Left colon (tissue), 2 donors: Measurements from ENCODE around the gene RBM39. TPM values are rescaled to one million over a fixed set of nuclear protein-coding genes. Genes with fewer than 3 reads are reported as not detected.
"Not testable (repeated sequence)": the region's sequence is repeated elsewhere in the genome, so short reads cannot be mapped to it uniquely, and the experiment has no call there.

Experiments
- ATAC-seq: fragments of 200-7000 bp; cut with Tn5 transposase; one replicate; pipeline ENCODE4 v1.9.1; 2020; ENCODE audit warnings: mild to moderate bottlenecking, moderate library complexity
- DNase-seq, 2 donors: peaks; one replicate each; pipeline ENCODE4 v3.0.0-alpha.2; 2020
- intact Hi-C, 2 donors: fragments of 100-400 bp; cut with DNase I in 1 of 2; cut with micrococcal nuclease in 1 of 2; formaldehyde crosslinking; loops; one replicate each; pipeline versions ENCODE4 v1.11.2 to v1.14.0; 2022; cut with DNase I, micrococcal nuclease
- total RNA-seq, 2 donors: library from RNA; stranded (reverse); fragmentation: NEBNext Ultra II Directional; extraction: Animal tissue kit (Norgen Biotek cat#: 25700); gene quantifications; one replicate each; pipeline ENCODE4 v1.2.1, GENCODE V29; 2021
- donor health status: DM: no; HTN: no; CAD: no.
- donor health status: DM: yes; HTN: yes; CAD: no.

Gene RBM39
- total RNA-seq, 2 donors from 2014 or later = 221 to 232 TPM

GRCh38 chr20:35698298-35699126 lies 43.5 kb downstream of the RBM39 start:
- DNase-seq (no peak), ATAC-seq (peak; percentile 34)
- intact Hi-C loops = no loop called here

- ATAC-seq (no peak), DNase-seq (no peak)
- intact Hi-C loops = no loop called here
These were observed 44.3 kb downstream of the RBM39 start for GRCh38 chr20:35697696-35698297.

GRCh38 chr20:35695978-35696377 lies 46.1 kb downstream of the RBM39 start:
- ATAC-seq (no peak), DNase-seq (no peak)
- intact Hi-C loops = no loop called here

GRCh38 chr20:35695245-35695749 lies 46.8 kb downstream of the RBM39 start:
- DNase-seq = no peak
- ATAC-seq = no peak
- intact Hi-C loops = no loop called here

GRCh38 chr20:35690265-35690664 lies 51.8 kb downstream of the RBM39 start:
- DNase-seq (no peak), ATAC-seq (no peak)

GRCh38 chr20:35686872-35687271 lies 55.2 kb downstream of the RBM39 start:
- DNase-seq, intact Hi-C loops, ATAC-seq: not testable (repeated sequence)

More at GRCh38 chr20:35690265-35690664, 51.8 kb downstream of the RBM39 start:
- intact Hi-C loops = no loop called here

GRCh38 chr20:35685368-35685767 lies 56.7 kb downstream of the RBM39 start:
- ATAC-seq, intact Hi-C loops, DNase-seq: not testable (repeated sequence)

- no peak for ATAC-seq
These were observed 60.1 kb downstream of the RBM39 start for GRCh38 chr20:35681960-35682359.

GRCh38 chr20:35680452-35681183 lies 61.4 kb downstream of the RBM39 start:
- intact Hi-C loops = no loop called here
- ATAC-seq (no peak), DNase-seq (no peak)

More at GRCh38 chr20:35681960-35682359, 60.1 kb downstream of the RBM39 start:
- no peak for DNase-seq
- intact Hi-C loops = no loop called here

- no peak for DNase-seq
These were observed 67.1 kb downstream of the RBM39 start for GRCh38 chr20:35674921-35675320.

GRCh38 chr20:35673884-35674283 lies 68.2 kb downstream of the RBM39 start:
- ATAC-seq = no peak
- intact Hi-C loops = no loop called here

More at GRCh38 chr20:35674921-35675320, 67.1 kb downstream of the RBM39 start:
- ATAC-seq = no peak
- intact Hi-C loops = no loop called here

GRCh38 chr20:35669681-35670080 lies 72.4 kb downstream of the RBM39 start:
- DNase-seq (no peak), ATAC-seq (no peak)
- intact Hi-C loops = no loop called here

More at GRCh38 chr20:35673884-35674283, 68.2 kb downstream of the RBM39 start:
- DNase-seq = no peak

GRCh38 chr20:35669221-35669620 lies 72.8 kb downstream of the RBM39 start:
- DNase-seq (no peak), ATAC-seq (no peak)
- intact Hi-C loops = no loop called here

GRCh38 chr20:35665949-35666288 lies 76.1 kb downstream of the RBM39 start:
- DNase-seq = no peak
- intact Hi-C loops = no loop called here
- ATAC-seq = no peak

GRCh38 chr20:35664466-35665206 lies 77.4 kb downstream of the RBM39 start, which contains the start of the genes CPNE1 and RBM12:
Gene CPNE1 (minus strand): TSS chr20:35664900. CDS start chr20:35632923, 31,977 bp downstream.
Gene RBM12 (minus strand): TSS chr20:35664900. CDS start chr20:35655322, 9,578 bp downstream.
- DNase-seq (peak; percentile 92 to 93), ATAC-seq (peak; percentile 93)
- intact Hi-C loops = no loop called here

- intact Hi-C loops = no loop called here
- ATAC-seq (peak; percentile 58), DNase-seq (peak; percentile 63)
These were observed 78.3 kb downstream of the RBM39 start for GRCh38 chr20:35663516-35664465.

GRCh38 chr20:35662551-35662950 lies 79.5 kb downstream of the RBM39 start:
- DNase-seq (no peak), ATAC-seq (no peak)
- intact Hi-C loops = no loop called here
